Measurements from ENCODE around the gene SLC25A29. TPM values are rescaled to one million over a fixed set of nuclear protein-coding genes. Genes with fewer than 3 reads are reported as not detected.

The SLC25A29 gene
- total and polyA plus RNA-seq, 2 of the 13 experiments (the other 11 are each of a cell fraction or from before 2014, with no cell fraction given): 12.2 to 17.2 TPM

DNA sequence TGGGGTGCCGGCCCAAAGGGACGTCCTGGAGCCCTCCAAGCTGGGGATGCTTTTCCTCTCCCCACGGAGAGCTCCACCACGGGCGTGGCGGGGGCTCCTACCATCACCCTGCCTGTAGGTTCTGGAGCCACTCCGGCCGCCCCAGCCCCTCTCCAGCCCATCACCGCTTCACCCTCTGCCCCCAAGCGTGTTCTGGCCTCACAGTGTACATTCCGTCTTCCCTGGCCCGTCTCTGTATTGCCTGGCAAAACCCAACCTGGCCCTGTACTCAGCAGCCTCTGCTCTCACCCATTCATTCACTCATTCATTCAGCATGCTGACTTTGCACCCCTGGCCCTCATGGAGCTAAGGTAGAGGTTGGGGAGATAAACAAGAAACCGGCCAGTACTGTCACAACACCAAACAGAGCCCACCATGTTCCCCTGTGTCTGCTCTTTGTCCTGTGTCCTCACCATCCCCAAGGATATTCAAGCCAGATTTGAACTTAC is 20.3 kb downstream of the SLC25A29 start (continued):
- 0 out of 2 replicates have a peak, but pooled peaks have one; percentile 10 for TF ChIP-seq ZMAT3 (CRISPR knock-in tag; conservative IDR thresholded peaks at IDR 0.05)
- 0 out of 2 replicates have a peak, but pooled peaks have one; percentile 25 for TF ChIP-seq ZNF30 (CRISPR knock-in tag; IDR thresholded peaks at IDR 0.05)
- TF ChIP-seq ZNF124 (CRISPR knock-in tag; IDR thresholded peaks at IDR 0.05): no peak
- 0 out of 2 replicates have a peak, but pooled peaks have one; percentile 11 for TF ChIP-seq ZNF138 (CRISPR knock-in tag; IDR thresholded peaks at IDR 0.05; ENCODE audit: low read depth)

DNA sequence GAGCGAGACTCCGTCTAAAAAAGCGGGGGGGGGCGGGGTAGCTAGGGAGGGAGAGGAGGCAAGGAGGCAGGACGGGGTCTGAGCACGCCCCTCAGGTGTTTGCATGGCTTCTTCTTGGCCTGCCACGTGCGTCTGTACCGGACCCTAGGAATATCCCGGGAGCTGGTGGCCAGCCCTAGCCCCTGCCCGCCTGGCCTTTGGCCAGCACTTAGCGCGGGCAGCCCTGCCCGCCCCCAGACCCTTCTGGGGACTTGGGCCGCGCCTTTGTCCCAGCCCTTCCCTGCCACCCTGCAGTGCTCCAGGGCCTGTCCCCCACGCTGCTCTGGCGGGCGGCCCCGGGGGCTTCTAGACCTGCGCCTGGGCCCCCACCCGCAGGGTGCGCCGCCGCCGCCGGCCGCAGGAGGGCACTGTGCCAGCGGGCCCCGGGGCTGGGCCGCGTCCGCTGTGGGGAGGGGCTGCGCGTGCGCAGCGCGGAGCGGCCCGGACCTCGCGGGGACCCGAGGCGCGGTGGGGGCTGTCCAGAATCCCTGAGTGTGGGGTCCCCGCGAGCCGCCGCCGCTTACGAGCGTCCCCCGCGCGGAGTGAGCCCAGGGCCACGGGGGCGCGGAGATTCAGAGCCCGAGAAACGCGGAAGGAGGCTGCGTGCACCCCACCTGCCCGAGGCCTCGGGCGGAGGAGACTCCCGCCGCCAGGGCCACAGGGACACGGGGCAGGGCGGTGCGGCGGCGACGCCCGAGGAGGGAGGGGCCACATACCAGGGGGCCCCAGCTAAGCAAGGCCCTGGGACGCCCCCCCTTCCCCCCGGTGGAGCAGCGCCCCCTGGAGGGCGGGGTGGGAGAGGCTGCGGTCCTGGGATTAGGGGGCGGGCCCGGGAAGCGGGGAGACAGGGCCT is 21.0 kb downstream of the SLC25A29 start:
- H3K4me3 ChIP-seq (replicated peaks in 1 of 3; ENCODE audit: insufficient read depth in 1 of 3, low read depth in 2 of 3, low read length in 3 of 3): peak overlapping the region; percentile 59 to 77 (median 75)
- no TSS peak for BruUV-seq (replicated peaks)
- ChIA-PET POLR2A (interaction anchor here (0.8 to 1.6 kb wide), 4 partner anchors 38 to 90 kb away, joined by 3 to 5 read pairs (median 3); partner anchors contain the start of gene SLC25A47), CTCF (ENCODE audit: low intra/inter-chr PET ratio, low total read pairs) (interaction anchor here (1.9 to 2.0 kb wide), 2 partner anchors 14 to 93 kb away, joined by 8 to 14 read pairs; no protein-coding TSS in a partner anchor)
- intact Hi-C loops (cut with micrococcal nuclease; ENCODE audit: unreplicated experiment): no loop called here
- H3K27ac ChIP-seq (ENCODE audit: extremely low read length, insufficient read depth, low read length): peak overlapping the region; percentile 84
- ATAC-seq (peak; percentile 74), DNase-seq (ENCODE audit: low spot score) (peak; percentile 40), FAIRE-seq (no peak)
- in situ Hi-C loops (cut with HindIII; ENCODE audit: extremely low pct_ligation_motif_present, low pct_unique_long_range_greater_than_20kb): no loop called here
- H3K9me3 ChIP-seq (ENCODE audit: low read length): no peaks in the 10 kb centered on the region
- peaks cover 7% of the 10 kb centered on the region for H3K79me2 ChIP-seq (ENCODE audit: insufficient read depth, low read length)
- H2AFZ ChIP-seq (ENCODE audit: low read length): no peak overlapping the region
- no peaks in the 10 kb centered on the region for H3K27me3 ChIP-seq (ENCODE audit: control insufficient read depth in 1 of 2, insufficient read depth in 2 of 2, low read length in 2 of 2)
- peaks cover 62% of the 10 kb centered on the region for H3K4me1 ChIP-seq (ENCODE audit: insufficient read depth, low read length)
- 44% methylated on average over 13 of the region's 82 CpGs for WGBS (ENCODE audit: low lambda C conversion rate)
- peak overlapping the region; percentile 91 for H3K9ac ChIP-seq (ENCODE audit: insufficient read depth, low read depth, low read length)
- peaks cover 3 to 8% of the 10 kb centered on the region in 2 experiments; a peak in 2 of 5 replicates for H3K36me3 ChIP-seq (replicated peaks in 1 of 2; ENCODE audit: control insufficient read depth in 1 of 2, insufficient read depth in 2 of 2, low read length in 2 of 2)
- no peaks in the 10 kb centered on the region; the same call in 1 of the 2 replicates for H4K20me1 ChIP-seq (ENCODE audit: insufficient read depth, low read length)
- H3K4me2 ChIP-seq (ENCODE audit: low read depth, low read length): peak overlapping the region; percentile 85
- TF ChIP-seq ZNF713 (CRISPR knock-in tag; IDR thresholded peaks at IDR 0.05) (no peak), ZNF121 (CRISPR knock-in tag; IDR thresholded peaks at IDR 0.05) (no peak), ZFP37 (CRISPR knock-in tag; IDR thresholded peaks at IDR 0.05; ENCODE audit: borderline replicate concordance) (no peak; the same call in 1 of the 2 replicates), ZNF136 (CRISPR knock-in tag; IDR thresholded peaks at IDR 0.05; ENCODE audit: low read depth) (no peak), ZNF781 (CRISPR knock-in tag; IDR thresholded peaks at IDR 0.05; ENCODE audit: borderline replicate concordance, not compliant biosample characterization) (peak; percentile 52), ZSCAN9 (CRISPR knock-in tag; IDR thresholded peaks at IDR 0.05; ENCODE audit: borderline replicate concordance) (peak; percentile 61; the same call in 1 of the 2 replicates), ZNF556 (CRISPR knock-in tag; IDR thresholded peaks at IDR 0.05; ENCODE audit: borderline replicate concordance) (no peak; the same call in 1 of the 2 replicates), ARID2 (CRISPR knock-in tag; IDR thresholded peaks at IDR 0.05; ENCODE audit: borderline replicate concordance) (no peak)
- TF ChIP-seq, protein P1, sequence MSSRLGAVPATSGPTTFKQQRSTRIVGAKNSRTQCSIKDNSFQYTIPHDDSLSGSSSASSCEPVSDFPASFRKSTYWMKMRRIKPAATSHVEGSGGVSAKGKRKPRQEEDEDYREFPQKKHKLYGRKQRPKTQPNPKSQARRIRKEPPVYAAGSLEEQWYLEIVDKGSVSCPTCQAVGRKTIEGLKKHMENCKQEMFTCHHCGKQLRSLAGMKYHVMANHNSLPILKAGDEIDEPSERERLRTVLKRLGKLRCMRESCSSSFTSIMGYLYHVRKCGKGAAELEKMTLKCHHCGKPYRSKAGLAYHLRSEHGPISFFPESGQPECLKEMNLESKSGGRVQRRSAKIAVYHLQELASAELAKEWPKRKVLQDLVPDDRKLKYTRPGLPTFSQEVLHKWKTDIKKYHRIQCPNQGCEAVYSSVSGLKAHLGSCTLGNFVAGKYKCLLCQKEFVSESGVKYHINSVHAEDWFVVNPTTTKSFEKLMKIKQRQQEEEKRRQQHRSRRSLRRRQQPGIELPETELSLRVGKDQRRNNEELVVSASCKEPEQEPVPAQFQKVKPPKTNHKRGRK (CRISPR knock-in tag; IDR thresholded peaks at IDR 0.05): no peak
- TF ChIP-seq, protein P2, sequence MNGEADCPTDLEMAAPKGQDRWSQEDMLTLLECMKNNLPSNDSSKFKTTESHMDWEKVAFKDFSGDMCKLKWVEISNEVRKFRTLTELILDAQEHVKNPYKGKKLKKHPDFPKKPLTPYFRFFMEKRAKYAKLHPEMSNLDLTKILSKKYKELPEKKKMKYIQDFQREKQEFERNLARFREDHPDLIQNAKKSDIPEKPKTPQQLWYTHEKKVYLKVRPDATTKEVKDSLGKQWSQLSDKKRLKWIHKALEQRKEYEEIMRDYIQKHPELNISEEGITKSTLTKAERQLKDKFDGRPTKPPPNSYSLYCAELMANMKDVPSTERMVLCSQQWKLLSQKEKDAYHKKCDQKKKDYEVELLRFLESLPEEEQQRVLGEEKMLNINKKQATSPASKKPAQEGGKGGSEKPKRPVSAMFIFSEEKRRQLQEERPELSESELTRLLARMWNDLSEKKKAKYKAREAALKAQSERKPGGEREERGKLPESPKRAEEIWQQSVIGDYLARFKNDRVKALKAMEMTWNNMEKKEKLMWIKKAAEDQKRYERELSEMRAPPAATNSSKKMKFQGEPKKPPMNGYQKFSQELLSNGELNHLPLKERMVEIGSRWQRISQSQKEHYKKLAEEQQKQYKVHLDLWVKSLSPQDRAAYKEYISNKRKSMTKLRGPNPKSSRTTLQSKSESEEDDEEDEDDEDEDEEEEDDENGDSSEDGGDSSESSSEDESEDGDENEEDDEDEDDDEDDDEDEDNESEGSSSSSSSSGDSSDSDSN (CRISPR knock-in tag; IDR thresholded peaks at IDR 0.05): peak; percentile 41; the same call in 1 of the 2 replicates
- TF ChIP-seq, protein P3, sequence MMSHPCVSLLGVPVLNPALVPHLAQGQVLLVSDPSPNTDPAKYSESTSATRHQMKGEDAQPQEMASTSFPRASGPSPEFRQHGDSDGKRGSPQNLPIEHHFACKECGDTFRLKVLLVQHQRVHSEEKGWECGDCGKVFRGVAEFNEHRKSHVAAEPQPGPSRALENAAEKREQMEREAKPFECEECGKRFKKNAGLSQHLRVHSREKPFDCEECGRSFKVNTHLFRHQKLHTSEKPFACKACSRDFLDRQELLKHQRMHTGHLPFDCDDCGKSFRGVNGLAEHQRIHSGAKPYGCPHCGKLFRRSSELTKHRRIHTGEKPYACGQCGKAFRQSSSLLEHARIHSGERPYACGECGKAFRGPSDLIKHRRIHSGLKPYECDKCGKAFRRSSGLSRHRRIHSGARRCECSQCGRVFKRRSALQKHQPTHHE (CRISPR knock-in tag; IDR thresholded peaks at IDR 0.05; ENCODE audit: borderline replicate concordance): peak; percentile 83; the same call in 1 of the 2 replicates
